SIG-M5 treated with dmso at 0.1 percent for 504 hours (cell line): ENCODE results near the gene CENPA.
"Not testable (repeated sequence)": the region's sequence is repeated elsewhere in the genome, so short reads cannot be mapped to it uniquely, and the experiment has no call there.

ENCODE experiments used
- DNase-seq: peaks from one replicate; lab custom pipeline; 2025; ENCODE audit not compliant: unreplicated experiment; lab: John Stamatoyannopoulos, UW

CENPA gene

DNA sequence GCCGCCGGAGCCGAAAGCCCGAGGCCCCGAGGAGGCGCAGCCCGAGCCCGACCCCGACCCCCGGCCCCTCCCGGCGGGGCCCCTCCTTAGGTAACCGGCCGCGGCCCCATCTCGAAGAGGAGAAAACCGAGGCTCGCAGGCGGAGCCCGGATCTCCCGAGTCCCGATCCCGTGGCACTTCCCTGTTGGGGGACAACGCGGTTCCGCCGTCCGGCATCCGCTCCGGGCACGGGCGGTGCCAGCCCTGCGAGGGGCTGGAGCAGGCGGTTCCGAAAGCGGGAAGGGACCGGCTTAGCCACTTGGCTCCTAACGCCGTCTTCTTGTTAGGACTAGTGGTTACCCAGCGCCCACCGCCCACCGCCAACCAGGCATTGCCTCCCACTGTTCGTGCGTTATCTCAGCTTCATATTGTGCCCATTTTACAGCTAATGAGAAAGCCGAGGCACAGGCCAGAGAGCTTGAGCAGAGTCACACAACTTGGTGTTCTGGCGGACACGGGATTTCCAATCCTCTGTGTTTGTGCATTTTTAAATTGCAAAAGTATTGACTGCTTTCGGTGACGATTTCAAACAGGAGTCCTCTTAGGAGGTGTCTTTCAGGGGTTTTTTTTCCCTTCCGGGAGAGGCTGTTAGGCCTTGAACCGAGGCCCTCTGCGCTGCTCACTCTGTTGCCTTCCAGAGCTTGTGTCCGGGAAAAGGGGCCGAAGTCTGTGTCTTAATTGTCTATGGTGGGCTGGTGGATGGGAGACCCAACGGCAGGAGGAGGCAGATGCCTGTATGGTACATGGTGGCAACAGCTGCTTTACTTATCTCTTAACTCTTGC is 562 bp downstream of the CENPA start:
- peak; percentile 30 for DNase-seq

DNA sequence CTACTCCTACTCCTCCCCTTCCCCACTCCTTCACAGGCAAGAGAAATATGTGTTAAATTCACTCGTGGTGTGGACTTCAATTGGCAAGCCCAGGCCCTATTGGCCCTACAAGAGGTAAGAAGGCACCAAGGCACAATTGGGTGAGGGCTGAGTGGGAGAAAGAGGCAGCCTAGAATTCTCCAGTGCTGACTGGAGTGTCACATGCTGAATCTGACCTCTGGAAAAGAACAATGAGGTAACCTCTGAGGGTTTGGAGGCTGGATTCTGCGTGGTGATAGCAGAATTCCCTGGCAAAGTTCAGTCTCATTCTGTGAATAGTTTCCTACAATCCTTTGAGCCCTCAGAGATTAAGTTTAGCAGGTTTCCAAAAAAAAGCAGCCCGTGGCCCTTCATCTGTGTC is 6.9 kb downstream of the CENPA start:
- no peak for DNase-seq

DNA sequence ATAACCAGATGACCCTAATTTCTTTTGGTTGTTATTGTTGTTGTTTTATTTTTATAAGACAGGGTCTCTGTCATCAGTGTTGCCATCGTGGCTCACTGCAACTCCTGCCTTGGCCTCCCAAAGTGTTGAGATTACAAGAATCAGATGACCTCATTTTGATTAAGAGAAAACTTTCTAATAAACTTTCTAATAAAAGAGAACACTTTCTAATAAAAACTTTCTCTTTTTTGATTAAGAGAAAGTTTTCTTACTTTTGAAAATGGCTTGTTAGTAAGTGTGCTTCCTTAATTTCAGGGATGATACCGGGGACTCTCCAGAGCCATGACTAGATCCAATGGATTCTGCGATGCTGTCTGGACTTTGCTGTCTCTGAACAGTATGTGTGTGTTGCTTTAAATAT is 7.7 kb downstream of the CENPA start:
- no peak for DNase-seq

DNA sequence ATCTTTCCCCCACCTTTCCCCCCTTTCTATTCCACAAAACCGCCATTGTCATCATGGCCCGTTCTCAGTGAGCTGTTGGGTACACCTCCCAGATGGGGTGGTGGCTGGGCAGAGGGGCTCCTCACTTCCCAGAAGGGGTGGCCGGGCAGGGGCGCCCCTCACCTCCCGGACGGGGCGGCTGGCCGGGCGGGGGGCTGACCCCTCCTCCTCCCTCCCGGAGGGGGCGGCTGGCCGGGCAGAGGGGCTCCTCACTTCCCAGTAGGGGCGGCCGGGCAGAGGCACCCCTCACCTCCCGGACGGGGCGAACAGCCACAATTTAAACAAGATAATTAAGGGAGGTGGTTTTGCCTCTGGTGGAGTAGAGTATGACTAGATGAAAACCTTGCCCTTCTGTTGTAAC is 9.3 kb downstream of the CENPA start:
- not testable (repeated sequence) for DNase-seq

DNA sequence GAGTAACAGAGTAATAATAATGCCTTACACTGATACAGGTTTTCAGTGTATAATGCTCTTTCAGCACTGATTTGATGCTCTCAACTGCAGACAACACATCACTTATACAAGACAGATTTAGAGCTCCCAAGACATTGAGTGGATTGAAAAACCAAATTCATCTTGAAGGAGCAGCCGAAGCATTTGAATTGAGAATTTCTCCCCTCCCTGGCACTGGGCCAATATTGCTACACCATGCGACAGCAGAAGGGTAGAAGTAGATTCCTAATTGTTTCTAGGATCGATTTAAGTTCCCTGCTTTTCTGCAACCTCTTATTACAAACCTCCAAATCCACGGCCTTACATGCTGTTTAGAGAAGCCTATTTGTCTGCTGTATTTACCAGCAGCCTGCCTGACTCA is 15.5 kb downstream of the CENPA start:
- DNase-seq: no peak

DNA sequence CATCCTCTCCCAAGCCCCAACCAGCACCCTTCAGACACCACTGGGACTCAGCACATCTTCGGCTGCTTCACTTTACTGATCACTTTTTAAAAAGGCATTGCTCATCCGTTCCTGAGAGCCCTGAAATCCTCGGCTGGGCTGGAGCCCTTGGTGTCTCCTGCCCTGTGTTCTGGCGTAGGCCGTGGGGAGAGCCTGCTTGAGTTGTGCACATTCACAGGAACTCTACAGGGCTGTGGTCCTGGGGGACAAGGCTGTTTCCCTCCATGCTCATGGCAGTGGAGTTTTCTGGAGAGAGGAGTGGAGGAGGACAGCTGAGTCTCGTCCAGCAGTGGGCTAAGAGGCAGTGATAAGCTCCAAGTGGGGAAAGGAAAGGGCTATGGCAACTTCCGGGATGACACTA is 15.9 kb downstream of the CENPA start:
- no peak for DNase-seq

DNA sequence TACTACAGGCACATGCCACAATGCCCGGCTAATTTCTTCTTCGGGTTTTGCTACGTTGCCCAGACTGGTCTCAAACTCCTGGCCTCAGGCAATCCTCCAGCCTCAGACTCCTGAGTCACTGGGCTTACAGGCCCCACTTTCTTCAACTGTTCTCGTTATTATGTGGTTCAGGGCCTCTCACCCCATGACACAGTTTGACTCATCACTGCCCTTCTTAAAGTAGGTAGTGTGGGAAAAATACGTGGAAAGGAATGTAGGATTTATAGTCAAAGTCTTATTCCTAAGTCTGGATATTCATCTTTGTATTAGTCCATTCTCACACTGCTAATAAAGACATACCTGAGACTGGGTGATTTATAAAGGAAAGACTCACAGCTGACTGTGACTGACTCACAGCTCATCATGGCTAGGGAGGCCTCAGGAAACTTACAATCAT is 19.4 kb downstream of the CENPA start:
- DNase-seq: no peak

DNA sequence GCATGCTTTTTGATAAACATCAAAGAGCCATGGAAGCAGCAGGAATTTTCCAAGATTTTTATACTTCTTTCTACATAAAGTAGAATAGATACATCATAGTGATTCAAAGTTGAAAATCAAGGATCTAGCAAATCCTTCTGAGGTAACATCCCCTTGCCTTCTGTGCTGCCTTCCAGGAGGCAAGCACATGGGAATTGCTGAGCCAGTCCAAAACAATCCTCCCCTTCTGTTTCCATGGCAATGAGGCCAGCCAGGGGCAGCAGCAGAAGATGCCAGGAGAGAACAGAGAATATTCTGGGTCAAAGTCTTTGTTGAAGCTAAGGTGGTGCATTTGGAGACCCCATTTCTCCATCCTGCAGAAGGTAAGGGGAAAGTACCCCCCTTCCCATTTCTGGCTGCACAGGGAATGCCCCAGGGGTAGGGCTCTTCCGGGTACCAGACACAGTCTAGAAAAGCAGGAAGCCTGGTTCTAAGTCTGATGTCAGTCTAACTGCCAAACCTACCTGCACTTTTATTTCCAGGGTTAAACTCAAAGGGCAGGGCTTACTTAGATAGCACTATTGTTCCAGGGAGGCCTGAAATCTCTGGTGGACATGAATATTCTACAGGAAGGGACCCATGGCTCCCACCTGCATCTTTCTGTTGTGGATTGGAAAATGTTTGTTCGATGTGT is 22.1 kb downstream of the CENPA start:
- DNase-seq: no peak

DNA sequence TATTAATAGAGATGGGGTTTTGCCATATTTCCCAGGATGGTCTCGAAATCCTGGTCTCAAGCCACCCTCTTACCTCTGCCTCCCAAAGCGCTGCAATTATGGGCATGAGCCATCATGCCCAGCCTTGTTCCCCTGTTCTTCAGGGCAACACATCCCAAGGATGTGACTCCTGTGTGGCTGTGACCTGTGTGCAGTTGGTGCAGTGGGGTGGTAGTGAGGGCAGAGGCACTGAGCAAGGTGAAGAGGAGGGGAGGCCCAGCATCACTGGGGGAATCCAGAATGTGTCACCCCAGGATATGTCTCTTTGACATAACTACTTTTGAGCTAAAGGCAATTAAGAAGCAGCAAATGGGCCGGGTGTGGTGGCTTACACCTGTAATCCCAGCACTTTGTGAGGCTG is 23.4 kb downstream of the CENPA start:
- no peak for DNase-seq

DNA sequence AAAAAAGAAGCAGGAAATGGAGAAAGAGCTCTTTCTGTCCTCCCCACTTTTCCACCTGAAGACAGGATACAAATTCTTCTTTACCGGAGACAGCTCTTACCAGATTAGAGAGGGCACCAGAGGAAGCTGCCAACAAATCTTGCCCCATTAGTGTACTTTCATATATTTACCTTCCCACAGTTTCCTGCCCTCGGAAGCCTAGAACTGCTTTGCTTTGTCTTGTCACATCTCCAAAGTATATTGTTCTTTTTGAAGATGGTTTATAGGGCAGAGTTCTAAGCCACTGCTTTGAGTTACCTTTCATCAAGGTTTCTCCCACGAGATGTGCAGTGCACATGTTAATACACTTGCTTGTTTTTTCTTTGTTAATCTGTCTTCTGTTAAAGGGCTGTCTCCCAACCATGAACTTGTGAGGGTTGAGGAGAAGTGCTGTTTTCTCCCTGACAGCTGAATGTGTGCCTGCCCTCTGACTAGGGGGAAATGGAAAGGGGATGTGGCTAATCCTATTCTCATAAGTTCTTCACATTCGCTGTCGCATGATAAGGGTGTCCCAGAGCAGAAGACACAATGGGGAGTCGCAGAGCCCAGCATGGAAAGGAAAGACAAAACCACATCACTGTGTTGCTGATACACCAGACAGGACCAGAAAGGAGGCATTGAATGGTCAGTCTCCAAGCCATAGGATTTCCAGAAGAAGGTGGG is 24.2 kb downstream of the CENPA start:
- DNase-seq: peak; percentile 60

DNA sequence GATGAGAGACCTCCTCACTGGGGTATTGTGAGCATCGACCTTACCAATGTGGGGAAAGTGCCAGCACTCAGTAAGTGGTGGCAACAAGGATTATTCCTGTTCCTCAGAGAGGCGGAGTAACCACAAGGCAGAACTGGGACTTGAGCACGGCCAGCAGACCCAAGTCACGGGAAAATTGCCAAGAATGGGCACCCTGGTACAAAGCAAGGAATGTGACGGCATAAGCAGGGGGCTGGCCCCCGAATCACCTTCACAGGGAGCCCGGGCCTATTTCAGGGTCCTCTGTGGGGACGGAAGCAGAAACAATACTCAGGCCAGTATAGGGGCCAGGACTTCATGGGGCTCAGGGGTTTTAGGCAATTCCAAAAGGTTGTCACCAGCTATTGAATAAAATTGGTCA is 25.4 kb downstream of the CENPA start:
- DNase-seq: no peak

DNA sequence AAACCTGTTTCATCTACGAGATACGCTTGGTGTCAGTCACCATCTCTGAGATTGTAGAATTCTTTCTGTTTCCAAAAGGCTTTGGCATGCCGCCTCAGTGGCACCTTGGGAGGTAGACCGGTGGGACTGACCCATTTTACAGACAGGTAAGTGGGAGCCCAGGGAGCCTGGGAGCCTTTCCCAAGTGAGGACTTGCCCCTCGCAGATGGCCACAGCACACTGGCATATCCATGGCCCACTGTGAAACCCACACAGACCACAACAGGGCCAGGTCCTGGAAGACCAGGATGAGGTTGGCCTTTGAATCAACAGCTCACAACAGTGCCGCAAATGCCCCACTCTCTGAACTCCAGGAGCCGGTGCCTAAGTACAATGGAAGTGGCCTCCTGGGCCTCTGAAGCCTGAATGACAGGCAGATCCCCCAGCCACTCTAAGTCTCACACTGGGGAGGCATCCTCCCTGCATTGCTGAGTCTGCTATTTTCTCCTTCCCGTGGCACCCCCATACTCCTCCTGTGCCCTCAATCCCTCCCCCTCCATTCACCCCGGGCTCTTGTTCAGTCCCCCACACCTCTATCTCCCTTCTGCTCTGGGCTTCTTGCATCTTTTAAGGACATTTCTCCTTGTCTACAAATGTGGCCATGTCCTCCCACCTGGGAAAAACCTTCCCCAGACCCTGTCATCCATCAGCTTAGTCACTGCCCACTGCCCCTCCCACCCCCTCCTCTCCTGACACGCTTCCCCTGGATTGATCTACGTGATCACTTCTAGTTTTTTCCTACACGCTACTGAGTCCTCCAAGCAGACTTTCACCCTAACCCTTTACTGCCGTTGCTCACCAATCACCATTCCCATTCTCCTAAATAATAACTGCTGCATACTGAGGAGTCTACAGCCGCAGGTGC is 26.2 kb downstream of the CENPA start:
- DNase-seq: no peak

DNA sequence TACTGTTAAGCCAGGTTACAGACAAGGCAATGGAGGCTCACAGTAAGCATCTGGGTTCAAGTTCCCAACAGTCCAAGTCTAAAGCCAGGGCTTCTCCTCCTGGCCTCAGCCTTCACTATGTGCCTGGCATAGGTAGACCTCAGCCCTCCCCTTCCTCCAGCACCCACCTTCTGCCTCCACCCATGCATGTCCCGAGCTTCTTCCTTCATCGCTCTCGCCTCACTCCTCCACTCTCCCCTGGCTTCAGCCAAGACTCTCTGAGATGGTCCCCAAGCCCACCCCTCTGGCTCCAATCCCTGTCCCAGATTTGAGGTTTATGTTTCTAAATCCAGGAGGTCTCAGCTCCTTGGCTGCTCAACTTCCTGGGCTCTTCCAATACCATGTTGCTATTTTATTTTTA is 26.9 kb downstream of the CENPA start:
- no peak for DNase-seq

DNA sequence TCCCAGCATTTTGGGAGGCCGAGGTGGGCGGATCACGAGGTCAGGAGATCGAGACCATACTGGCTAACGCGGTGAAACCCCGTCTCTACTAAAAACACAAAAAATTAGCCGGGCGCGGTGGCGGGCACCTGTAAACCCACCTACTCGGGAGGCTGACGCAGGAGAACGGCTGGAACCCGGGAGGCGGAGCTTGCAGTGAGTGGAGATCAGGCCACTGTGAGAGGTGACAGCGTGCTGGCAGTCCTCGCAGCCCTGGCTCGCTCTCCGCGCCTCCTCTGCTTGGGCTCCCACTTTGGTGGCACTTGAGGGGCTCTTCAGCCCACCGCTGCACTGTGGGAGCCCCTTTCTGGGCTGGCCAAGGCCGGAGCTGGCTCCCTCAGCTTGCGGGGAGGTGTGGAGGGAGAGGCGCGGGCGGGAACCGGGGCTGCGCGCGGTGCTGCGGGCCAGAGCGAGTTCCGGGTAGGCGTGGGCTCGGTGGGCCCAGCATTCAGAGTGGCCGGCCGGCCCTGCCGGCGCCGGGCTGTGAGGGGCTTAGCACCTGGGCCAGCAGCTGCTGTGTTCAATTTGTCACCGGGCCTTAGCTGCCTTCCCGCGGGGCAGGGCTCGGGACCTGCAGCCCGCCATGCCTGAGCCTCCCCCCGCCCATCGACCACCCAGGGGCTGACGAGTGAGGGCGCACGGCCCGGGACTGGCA is 28.4 kb downstream of the CENPA start:
- DNase-seq: not testable (repeated sequence)

DNA sequence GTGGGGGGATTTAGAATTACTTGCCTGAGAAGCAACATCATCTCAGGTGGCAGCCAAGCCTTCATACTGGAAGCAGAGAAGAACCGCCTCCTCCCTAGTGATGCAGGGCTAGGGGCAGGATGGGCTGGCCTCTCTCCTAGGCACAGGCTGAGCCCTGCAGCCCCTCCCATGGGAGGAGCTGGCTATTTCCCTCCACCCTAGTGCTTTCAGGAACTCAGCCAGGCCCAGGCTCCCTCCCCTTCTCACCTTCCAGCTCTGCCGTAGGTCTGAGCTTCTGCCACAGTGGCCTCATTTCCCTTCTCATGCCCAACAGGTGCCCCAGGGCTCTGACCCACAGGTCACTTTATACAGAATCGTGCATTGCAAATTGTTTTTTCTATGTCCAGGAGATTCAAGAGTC is 31.0 kb downstream of the CENPA start:
- DNase-seq: peak; percentile 25

DNA sequence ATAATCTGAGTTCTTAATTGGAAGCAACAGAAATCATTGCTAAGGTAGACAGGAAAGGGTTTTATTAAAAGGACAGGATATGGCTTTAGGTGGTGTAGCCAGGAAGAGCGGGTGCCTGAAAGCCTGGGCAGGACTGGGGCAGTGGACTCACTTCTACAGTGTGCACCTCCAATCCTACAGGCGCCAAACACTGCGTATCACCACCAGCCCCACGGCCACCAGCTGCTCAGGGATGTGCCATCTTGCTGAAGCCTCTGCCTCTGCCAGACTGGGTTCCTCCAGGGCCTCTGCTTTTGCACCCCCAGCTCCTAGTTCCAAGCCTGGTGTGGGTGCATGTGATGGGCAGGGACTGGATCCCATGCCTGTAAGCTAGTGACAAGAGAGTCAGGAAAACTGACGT is 32.4 kb downstream of the CENPA start:
- no peak for DNase-seq

DNA sequence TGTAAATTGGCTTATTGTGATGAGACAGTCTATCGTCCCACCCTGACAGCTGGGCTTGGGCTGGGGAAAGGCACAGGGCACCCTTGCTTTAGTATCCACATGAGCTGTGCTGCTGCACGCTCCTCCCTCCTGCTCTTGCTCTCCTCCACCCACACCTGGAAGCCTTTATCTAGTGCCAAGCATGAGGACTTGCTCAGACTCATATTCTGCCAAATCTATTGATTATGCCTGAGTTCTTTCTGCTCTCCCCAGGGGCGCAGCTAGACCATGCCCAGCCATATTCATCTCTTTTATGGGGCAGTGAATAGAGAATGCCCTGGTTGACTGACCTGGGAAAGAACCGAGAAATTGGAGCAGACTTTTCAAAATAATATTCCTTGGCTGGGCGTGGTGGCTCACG is 33.1 kb downstream of the CENPA start:
- DNase-seq: no peak

DNA sequence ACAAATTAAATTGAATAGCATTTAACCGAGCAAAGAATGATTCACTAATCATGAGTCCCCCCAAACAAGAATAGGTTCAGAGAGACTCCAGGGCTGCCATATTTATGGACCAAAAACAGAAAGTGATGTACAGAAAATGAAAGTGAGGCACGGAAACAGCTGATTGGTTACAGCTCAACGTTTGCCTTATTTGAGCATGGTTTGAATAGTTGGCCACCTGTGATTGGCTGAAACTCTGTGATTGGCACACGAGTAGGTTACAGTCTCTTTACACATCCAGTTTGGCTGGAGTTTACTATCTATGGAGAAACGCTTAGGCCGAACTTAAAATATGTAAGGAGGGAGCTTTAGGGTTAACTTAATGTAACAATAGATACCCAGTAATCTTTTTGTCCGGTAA is 35.1 kb downstream of the CENPA start:
- no peak for DNase-seq

DNA sequence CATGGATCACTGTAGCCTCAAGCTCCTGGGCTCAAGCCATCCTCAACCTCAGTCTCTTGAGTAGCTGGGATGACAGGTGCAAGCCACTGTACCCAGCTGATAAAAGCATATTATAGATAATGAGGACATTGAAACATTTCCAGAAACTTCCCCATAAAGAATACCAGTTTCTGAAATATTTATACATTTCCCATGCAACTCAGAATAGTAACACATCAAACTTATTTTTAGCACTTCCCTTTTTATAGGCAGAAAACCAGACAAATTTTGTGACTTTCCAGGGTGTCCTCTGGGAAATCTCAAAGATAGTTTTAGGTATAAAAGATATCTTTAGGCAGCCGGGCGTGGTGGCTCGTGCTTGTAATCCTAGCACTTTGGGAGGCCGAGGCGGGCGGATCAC is 37.0 kb downstream of the CENPA start:
- no peak for DNase-seq

DNA sequence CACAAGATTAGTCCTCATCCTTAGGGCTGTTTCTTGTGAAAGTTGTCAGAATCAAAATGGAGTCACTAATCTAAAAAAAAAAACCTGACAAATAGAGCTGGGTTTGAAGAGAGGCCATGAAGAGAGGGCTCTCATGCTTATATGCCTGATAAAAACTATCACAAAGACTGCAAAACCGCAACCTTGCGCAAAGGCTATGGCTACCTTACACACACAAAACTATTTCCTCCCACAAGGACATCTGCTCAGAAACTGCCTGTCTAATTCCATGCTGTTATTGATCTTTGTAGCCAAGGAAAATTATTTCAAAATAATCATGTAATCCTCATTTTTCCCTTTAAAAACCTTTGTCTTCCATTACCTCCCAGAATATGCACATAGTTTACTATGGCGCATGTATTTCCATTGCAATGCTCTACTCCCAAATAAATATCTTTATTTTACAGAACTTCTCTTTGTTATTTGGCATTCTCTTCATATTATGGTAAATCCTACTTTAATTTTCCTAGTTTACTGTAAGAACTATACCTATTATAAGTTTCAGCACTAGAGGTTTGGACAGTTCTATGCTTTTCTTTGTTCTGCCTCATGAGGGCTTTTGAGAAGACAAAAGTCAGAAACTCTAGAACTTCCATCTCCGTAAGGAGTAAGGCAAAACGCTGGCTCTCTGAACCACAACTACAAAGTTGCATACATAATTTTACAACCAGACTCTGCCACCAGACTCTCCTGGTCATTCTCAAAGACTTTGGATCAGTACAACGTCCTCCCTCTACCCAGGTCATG is 52.5 kb downstream of the CENPA start:
- DNase-seq: peak; percentile 47
